DMS53 treated with DMSO at 0.1 percent for 48 hours (cell line): ENCODE data around the gene CEL.
A peak's percentile ranks its signal among the peaks of the same experiment; 100 is the strongest.
"Not testable (repeated sequence)": the region's sequence is repeated elsewhere in the genome, so short reads cannot be mapped to it uniquely, and the experiment has no call there.

ENCODE experiments used
- DNase-seq: peaks from one replicate; lab custom pipeline; 2025; ENCODE audit not compliant: unreplicated experiment; lab: John Stamatoyannopoulos, UW

CEL gene

DNA sequence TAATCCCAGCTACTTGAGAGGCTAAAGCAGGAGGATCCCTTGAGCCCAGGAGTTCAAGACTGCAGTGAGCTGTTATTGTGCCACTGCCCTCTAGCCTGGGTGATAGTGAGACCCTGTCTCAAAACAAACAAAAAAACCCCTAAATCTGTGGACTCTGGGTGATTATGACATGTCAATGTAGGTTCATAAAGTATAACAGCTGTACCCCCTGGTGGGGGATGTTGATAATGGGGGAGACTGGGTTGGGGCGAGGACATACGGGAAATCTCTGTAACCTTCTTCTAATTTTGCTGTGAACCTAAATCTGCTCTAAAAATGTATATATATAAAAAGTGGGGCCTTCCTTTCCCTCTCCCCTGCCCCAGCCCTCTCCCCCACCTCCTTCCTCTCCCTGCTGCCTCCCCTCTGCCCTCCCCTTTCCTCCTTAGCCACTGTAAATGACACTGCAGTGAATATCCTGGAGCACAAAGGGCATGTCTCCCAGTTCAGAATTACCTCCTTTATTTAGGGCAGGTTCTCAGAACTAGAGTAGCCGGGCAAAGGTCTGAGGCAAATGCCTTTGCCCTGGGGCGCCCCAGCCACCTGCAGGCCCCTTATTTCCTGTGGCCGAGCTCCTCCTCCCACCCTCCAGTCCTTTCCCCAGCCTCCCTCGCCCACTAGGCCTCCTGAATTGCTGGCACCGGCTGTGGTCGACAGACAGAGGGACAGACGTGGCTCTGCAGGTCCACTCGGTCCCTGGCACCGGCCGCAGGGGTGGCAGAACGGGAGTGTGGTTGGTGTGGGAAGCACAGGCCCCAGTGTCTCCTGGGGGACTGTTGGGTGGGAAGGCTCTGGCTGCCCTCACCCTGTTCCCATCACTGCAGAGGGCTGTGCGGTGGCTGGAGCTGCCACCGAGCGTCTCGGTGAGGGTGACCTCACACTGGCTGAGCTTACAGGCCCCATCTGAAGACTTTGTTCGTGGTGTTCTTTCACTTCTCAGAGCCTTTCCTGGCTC, 19.3 kb downstream of the CEL start:
- not testable (repeated sequence) for DNase-seq

DNA sequence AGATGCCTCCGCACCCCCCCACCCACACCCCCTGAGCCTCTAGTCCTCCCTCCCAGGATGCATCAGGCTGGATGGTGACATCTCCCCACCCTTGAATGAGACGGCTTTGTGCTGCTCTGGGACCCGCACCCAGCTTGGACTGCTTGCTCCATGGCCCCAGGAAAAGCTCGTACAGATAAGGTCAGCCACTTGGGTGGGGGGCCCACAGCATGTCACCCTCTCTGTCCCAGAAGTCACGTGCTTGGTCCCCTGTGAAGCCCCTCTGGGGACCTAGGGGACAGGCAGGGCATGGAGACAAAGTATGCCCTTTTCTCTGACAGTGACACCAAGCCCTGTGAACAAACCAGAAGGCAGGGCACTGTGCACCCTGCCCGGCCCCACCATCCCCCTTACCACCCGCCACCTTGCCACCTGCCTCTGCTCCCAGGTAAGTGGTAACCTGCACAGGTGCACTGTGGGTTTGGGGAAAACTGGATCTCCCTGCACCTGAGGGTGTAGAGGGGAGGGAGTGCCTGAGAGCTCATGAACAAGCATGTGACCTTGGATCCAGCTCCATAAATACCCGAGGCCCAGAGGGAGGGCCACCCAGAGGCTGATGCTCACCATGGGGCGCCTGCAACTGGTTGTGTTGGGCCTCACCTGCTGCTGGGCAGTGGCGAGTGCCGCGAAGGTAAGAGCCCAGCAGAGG, 20.3 kb downstream of the CEL start:
- not testable (repeated sequence) for DNase-seq

DNA sequence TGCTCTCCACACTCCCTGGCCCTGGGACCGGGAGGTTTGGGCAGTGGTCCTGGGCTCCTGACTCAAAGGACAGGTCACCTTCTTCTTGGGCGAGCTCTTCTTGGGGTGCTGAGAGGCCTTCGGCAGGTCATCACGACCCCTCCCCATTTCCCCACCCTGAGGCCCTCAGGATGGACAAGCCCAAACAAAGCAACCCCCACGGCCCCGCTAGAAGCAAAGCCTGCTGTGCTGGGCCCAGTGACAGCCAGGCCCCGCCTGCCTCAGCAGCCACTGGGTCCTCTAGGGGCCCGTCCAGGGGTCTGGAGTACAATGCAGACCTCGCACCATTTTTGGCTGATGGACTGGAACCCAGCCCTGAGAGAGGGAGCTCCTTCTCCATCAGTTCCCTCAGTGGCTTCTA, 21.9 kb downstream of the CEL start:
- DNase-seq, result not testable (repeated sequence)

DNA sequence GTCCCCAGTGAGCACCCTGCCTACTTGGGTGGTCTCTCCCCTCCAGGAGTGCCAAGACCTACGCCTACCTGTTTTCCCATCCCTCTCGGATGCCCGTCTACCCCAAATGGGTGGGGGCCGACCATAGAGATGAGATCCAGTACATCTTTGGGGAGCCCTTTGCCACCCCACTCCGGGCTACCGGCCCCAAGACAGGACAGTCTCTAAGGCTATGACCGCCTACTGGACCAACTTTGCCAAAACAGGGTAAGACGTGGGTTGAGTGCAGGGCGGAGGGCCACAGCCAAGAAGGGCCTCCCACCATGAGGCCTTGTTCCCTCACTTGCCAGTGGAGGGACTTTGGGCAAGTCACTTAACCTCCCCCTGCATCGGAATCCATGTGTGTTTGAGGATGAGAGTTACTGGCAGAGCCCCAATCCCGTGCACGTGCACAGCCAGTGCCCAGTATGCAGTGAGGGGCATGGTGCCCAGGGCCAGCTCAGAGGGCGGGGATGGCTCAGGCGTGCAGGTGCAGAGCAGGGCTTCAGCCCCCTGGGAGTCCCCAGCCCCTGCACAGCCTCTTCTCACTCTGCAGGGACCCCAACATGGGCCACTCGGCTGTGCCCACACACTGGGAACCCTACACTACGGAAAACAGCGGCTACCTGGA, 24.6 kb downstream of the CEL start:
- DNase-seq, result not testable (repeated sequence)

DNA sequence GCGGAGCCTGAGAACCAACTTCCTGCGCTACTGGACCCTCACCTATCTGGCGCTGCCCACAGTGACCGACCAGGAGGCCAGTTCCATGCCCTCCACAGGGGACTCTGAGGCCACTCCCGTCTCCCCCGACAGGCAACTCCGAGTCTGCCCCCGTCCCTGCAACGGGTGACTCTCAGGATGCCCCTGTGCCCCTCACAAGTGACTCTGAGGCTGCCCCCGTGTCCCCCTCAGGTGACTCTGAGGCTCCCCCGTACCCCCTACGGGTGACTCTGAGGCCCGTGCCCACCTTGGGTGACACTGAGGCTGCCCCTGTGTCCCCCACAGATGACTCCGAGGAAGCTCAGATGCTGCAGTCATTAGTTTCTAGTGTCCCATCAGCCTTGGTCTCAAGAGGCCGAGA, 25.1 kb downstream of the CEL start:
- no peak for DNase-seq

DNA sequence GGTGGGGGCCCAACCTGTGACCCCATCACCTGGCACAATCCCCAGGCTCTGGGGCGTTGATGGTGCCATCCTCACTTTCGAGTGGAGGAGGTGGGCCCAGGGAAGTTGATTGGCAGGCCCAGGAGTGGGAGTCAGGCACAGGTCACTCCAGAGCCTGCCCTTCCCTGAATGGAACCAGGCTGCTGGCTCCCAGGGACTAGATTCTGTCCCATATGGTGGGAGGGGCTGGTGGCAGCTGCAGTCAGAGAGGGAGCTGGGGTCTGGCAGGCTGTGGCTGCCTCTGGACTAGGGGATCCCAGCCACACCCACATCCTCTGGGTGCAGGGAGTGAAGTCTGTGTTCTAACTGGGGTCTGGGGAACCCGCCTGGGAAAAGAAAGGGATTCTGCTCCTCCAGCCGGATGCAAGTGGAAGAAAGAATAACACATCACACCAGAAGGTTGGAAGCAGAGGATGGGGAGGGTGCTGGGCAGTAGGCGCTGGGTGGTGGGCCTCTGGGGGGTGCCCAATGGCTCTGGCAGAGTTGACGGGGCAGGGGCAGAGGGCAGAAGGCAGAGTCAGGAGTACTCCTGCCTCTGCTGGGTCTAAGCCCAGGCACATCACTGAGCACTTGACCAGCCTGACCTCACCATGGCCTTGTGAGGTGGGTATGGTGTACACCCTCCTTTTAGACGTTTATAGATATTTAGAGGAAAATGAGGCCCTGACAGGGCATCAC, 25.8 kb downstream of the CEL start:
- no peak for DNase-seq

DNA sequence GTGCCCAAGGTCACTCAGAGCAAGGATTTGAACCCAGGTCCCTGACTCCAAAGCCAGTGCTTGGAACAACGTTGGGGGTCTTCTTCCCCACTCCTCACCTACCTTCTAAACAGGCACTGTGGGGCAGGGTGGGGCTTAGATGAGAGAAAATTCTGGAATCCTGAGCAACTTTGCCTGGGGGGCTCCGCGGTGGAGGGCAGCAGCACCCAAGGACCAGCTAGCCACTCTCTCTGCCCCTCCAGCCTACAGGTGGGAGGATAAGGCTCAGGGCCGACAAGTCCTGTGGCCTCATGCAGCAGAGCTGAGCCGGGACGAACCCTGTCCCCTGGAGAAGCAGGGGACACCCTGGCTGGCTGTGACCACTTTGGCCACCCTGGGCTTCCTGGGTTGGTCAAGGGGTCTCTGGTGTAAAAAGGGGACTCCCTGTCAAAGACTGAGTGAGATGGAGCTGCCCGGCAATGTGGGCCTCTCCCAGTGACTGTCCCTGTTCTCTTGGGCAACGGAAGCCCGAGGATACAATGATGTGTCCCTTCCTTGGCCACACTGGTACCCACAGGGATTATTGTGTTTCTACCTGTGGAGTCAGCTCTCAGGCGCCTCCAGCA, 26.5 kb downstream of the CEL start:
- DNase-seq, result no peak

DNA sequence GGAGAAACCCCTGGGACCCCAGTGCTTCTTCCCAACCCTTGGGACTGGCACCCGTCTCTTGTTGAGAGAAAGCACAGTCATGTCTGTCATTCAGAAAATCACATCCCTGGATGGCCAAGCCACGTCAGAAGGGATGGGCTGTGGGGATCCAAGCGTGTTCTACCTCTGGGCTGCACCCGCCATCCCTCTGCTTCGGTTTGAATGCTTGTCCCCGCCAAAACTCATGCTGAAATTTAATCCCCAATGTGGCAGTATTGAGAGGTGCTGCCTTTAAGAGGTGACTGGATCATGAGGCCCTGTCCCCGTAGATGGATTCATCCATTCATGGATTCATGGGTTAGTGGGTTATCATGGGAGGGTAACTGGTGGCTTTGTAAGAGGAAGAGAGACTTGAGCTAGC, 27.0 kb downstream of the CEL start:
- no peak for DNase-seq

DNA sequence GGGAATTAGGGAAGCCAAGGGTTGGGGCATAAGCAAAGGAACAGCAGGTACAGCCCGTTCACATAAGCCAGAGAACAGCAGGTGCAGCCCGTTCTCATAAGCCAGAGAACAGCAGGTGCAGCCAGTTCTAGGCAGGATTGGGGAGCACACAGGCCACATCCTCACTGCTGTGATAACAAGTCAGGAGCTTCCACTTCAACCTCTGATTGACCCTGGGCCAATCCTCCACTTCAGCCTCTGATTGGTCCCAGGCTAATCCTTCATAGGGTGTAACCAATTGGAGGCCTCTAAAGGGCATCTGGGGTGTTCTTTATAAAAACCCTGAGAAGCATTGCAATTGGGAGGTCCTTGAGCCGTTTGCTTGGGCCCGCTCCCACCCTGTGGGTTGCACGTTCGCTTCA, 27.5 kb downstream of the CEL start:
- DNase-seq, result peak; percentile 74

DNA sequence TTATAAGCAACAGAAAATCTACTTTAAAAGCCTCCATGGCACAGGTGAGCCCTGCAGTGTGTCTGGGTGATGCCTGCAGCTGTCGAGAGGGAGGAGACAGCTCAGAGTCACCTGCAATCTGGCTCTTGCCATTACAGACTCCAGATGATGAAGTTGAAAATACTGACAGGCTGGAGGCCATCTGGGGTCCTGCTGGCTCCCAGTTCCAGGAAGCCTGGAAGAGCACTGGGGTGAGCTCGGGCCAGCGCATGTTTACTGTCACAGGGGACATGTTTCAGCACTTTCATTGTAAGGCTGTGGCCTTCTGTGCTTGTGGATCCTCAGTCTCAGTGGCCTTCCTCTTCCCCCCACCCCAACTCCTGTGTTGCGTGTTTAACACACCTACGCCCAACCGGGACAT, 28.4 kb downstream of the CEL start:
- no peak for DNase-seq

DNA sequence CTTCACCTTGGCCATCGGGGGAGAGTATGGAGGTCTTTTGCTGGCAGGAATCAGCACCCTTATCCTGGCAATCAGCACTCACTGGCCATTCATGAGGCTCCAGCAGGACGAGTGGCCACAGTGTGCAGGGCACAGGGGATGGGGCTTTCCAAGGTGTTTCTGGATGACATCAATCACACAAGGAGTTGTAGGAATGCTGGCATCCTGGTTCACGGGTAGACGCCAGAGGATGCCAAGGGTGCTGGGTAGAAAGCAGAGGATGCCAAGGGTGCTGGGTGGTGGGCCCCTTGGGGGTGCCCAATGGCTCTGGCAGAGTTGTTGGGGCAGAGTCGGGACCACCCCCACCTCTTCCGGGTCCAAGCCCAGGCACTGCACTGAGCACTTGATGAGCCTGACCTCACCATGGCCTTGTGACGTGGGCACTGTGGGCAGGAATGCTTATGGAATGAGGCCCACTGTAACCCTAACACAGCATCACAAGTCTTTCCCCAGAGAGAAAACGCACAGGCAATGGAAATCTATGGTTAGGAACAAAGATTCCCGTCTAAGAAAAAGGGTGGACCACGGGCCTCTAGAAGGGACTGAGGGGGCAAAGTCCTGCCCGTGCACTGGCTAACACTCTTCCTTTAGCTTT, 29.1 kb downstream of the CEL start:
- DNase-seq, result no peak

DNA sequence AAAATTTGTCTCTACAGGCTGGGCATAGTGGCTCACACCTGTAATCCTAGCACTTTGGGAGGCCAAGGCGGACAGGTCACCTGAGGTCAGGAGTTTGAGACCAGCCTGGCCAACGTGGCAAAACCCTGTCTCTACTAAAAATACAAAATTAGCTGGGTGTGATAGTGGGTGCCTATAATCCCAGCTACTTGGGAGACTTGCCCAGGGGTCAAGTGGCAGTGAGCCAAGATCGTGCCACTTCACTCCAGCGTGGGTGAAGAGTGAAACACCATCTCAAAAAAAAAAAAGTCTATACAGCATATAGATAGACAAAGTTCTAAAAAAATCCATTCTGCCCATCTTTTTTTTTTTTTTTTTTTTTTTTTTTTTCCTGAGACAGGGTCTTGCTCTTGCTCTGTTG, 32.6 kb downstream of the CEL start:
- DNase-seq, result not testable (repeated sequence)

DNA sequence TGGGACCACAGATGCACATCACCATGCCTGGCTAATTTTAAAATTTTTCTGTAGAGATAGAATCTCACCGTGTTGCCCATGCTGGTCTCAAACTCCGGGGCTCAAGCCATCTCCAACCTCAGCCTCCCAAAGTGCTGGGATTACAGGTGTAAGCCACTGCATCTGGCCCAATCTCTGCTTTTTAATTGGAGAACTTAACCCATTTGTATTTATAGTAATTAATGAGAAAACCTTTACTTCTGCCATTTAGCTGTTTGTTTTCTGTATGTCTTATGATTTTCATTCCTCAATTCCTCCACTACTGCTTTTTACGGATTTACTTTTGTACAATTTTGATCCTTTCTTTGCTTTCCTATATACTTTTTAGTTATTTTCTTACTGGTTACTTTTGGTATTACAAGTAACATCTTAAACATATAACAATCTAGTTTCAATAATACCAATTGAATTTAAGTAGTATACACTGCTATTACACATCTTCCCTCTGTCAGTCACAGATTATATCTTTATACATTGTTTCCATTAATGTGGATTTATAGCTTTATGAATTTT, 33.1 kb downstream of the CEL start:
- no peak for DNase-seq

DNA sequence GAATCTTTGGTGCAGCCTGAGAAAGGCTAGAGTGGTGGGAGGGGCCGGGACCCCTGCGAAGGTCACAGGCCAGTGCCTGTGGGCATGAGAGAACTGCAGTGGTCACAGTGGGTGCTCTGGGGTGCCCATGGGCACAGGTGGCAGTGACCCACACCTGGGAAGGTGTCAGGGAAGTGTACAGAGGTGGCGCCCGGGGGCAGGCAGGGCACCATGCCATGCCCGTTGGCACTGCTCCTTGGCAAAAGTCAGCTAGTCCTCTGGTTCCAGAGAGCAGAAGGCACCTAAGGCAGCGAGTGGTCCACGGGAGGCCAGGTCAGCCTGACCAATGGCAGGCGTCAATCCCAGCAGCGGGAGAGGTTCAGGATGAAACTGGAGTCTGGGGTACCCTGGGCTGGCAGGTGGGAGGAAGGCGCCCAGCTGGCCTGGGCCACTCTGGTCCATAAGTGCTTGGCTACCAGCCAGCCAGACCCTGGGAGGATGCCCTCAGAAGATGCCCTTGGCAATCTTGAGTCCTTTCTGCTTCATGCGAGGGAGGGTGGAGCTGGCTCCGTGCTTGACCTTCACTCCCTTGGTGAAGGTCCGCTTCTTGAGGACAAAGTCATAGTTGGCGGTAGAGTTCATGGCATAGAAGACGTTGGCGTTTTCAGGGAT, 36.4 kb downstream of the CEL start:
- no peak for DNase-seq

DNA sequence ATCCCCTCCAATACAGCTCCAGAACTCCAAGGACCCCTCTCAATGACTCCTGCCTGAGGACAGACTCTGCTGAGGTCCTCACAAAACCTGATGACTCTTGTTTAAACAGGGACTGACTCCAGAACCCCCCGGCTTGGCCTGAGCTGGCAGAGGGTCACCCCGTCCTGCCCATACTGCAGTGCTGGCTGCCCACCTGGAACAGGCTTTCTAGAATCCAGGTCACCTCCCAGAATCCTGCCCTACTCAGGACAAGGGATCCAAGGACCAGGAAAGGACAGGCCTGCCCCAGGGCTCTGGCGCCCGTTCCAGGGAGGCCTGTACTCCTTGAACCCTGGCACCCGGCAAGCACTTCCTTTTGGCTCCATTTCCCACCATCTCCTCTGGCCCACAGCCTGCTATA, 37.1 kb downstream of the CEL start:
- no peak for DNase-seq

DNA sequence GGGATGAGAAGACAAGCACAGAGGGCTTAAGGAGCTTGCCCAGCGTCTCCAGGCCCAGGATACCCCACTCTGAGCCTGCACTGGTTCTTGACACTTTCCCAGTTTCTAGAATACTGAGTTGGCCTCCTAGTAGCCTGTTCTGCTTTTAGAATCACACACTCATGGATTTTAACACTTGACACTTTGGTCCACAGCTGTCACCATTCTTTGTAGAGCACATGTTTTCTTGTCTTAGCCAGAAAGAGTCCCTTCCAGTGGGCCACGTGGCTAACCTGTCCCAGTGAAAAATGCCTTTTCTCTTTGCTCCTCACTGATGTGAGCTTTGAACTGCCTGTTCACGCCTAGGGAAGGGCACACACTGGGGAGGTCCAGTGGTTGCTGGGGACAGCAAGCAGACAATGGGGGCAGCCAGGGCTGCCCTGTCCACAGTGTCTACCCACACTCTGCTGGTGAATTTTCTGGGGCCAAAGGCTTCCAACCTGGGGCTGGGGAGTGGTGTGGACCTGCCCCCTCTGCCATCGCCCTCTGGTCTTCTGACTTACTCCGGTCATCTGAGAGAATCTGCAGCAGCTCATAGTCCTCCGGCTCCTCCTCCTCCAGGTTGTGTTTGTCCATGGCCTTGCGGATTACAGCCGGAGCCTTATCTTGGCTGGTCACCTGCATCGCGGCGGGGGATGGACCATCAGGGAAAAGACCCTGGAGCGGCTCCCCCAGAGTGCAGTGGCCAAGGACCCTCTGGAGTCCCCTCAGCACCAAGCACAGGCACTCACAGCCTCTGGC, 38.1 kb downstream of the CEL start:
- no peak for DNase-seq

DNA sequence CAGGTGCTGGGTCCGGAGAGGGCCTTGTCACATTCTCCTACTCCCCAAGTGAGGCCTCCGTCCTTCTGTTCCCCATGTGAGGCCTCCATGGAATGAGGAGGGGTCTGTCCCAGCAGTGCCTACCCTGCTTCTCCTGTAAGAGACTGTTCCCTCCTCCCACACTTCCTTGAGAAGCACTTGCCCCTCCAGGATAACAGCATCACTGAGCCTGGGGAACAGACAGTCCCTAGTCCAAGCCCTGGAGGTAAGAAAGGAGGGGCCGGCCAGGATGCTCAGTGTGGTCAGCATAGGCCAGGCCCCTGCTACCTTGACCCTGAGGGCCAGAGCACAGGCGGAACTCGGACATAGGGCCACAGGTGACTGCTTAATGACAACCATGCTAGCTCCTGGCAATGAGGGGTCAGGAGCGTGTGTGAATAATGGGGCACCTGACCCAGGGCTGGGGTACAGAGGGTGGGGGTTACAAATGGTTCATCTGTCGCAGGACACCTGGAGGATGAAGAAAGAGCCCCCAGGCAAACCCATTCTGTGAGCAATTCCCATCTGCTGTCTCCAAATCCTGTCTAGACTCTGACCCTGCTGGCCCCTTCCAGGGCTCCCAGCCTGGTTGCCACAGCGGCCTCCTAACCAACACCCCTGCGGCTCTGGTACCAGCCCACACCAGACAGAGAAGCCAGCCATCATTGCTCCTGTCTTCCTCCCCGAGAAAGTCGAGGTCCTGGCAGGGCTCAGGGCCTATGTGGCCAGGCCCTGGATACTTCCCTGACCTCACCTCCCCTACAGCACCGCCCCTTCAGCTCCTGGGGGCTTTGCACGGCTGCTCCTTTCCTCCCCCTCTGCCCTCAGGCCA, 39.0 kb downstream of the CEL start:
- DNase-seq, result no peak
